GM19239 (cell line): Measurements from ENCODE around the gene MAGI1.
A peak's percentile ranks its signal among the peaks of the same experiment; 100 is the strongest.
"Not testable (repeated sequence)": the region's sequence is repeated elsewhere in the genome, so short reads cannot be mapped to it uniquely, and the experiment has no call there.

Experiments
- DNase-seq: peaks from one replicate; pipeline ENCODE4 v3.0.0; 2011; ENCODE audit warnings: low spot score; ENCODE audit not compliant: insufficient read length
- FAIRE-seq: peaks from 2 replicates; lab custom pipeline; 2011; peaks lifted over from hg19 to GRCh38; lab: Jason Lieb, UNC

MAGI1 gene

GRCh38 chr3:65733459-65733858, 305.3 kb downstream of the MAGI1 start:
- no peak for DNase-seq
- no peak for FAIRE-seq

- peak; percentile 70 for FAIRE-seq
- peak; percentile 16 for DNase-seq
Observed at GRCh38 chr3:65732051-65732935, 306.4 kb downstream of the MAGI1 start.

- DNase-seq, result no peak
- FAIRE-seq, result no peak
Observed at GRCh38 chr3:65730449-65730848, 308.3 kb downstream of the MAGI1 start.

GRCh38 chr3:65729973-65730372, 308.7 kb downstream of the MAGI1 start:
- no peak for DNase-seq
- no peak for FAIRE-seq

GRCh38 chr3:65729555-65729954, 309.2 kb downstream of the MAGI1 start:
- no peak for DNase-seq
- FAIRE-seq, result no peak

GRCh38 chr3:65728138-65728537, 310.6 kb downstream of the MAGI1 start:
- no peak for DNase-seq
- FAIRE-seq, result no peak

GRCh38 chr3:65723985-65724384, 314.7 kb downstream of the MAGI1 start:
- no peak for FAIRE-seq
- no peak for DNase-seq

- FAIRE-seq, result no peak
- no peak for DNase-seq
Observed at GRCh38 chr3:65723011-65723410, 315.7 kb downstream of the MAGI1 start.

- FAIRE-seq, result no peak
Observed at GRCh38 chr3:65720989-65721737, 317.6 kb downstream of the MAGI1 start.

GRCh38 chr3:65719639-65720038, 319.1 kb downstream of the MAGI1 start:
- not testable (repeated sequence) for FAIRE-seq, DNase-seq

More at GRCh38 chr3:65720989-65721737, 317.6 kb downstream of the MAGI1 start:
- no peak for DNase-seq

- no peak for DNase-seq
- FAIRE-seq, result no peak
Observed at GRCh38 chr3:65717676-65718346, 320.9 kb downstream of the MAGI1 start.

- FAIRE-seq, result no peak
Observed at GRCh38 chr3:65716071-65716751, 322.5 kb downstream of the MAGI1 start.

GRCh38 chr3:65714134-65714533, 324.6 kb downstream of the MAGI1 start:
- no peak for FAIRE-seq
- DNase-seq, result no peak

More at GRCh38 chr3:65716071-65716751, 322.5 kb downstream of the MAGI1 start:
- no peak for DNase-seq

- DNase-seq, result no peak
- FAIRE-seq, result no peak
Observed at GRCh38 chr3:65713016-65713415, 325.7 kb downstream of the MAGI1 start.

GRCh38 chr3:65712140-65712539, 326.6 kb downstream of the MAGI1 start:
- FAIRE-seq (no peak), DNase-seq (no peak)

- no peak for DNase-seq
- no peak for FAIRE-seq
Observed at GRCh38 chr3:65706776-65707568, 331.7 kb downstream of the MAGI1 start.

- FAIRE-seq, result no peak
- no peak for DNase-seq
Observed at GRCh38 chr3:65706301-65706700, 332.4 kb downstream of the MAGI1 start.

- DNase-seq, result no peak
- FAIRE-seq, result no peak
Observed at GRCh38 chr3:65703820-65704219, 334.9 kb downstream of the MAGI1 start.

- no peak for FAIRE-seq
- DNase-seq, result no peak
Observed at GRCh38 chr3:65703026-65703425, 335.7 kb downstream of the MAGI1 start.
